GM21619 (cell line): ENCODE results near the gene COQ10B.
"Not testable (repeated sequence)": the region's sequence is repeated elsewhere in the genome, so short reads cannot be mapped to it uniquely, and the experiment has no call there.

ENCODE experiments used
- ATAC-seq: cut with Tn5 transposase; IDR thresholded peaks from one replicate; pipeline ENCODE4 v1.9.1; 2021; ENCODE audit not compliant: unreplicated experiment

Gene COQ10B

GRCh38 chr2:197453123-197453913 lies at the start of gene COQ10B:
Gene COQ10B, plus strand, starts transcription at chr2:197453552. Its CDS starts 9 bp downstream, at chr2:197453561.
- ATAC-seq, result peak; percentile 96

DNA sequence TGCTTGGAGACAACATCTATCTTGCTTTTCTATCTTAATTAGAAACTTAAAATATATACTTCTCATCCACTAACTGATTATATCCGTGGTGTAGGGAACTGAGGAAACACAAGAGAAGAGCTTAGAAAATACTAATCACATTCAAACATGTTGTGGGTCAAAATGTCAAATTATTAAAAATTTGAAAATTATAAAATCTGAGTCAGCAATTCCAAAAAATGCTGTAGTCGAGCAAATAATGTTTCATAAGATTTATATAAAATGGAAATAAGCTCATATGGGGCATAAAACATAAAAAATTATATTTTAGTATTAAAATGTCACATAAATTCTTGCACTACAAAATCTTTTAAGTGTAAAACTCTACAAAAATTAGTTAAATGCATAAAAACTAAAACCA lies 47.8 kb upstream of the COQ10B start:
- ATAC-seq, result no peak

GRCh38 chr2:197414039-197414438 lies 39.3 kb upstream of the COQ10B start:
- no peak for ATAC-seq

DNA sequence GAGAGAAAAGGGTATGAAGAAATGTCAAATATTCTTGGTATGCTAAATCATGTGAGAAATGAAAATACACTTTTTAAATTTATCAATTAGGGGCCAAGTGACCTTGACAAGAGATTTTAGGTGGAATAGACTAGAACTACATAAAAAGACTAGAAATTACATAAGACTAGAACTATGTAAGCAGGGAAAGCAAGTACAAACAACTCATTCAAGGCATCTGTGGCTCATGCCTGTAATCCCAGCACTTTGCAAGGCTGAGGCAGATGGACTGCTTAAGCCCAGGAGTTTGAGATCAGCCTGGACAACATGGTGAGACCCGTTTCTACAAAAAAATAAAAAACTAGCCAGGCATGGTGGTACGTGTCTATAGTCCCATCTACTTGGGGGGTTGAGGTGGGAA lies 38.8 kb upstream of the COQ10B start:
- ATAC-seq, result no peak

- no peak for ATAC-seq
These were observed 37.1 kb upstream of the COQ10B start for GRCh38 chr2:197416268-197416667.

DNA sequence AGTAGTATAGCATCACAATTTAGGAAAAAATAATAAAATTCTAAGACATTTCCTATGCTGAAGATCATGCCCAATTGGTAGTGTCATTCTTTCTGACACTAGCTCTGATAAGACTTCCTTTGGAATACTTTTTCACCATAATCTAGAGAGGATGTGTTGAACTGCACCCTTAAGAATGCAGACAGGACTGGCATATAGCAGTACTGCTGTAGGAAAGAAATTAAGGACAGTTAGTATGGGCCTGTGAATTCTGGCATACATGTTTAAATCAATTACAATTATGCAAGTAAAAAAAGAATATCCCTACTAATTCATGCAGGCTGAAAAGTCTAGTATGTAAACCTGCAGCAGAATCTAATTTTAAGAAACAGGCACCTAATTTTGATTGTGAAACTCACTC lies 33.9 kb upstream of the COQ10B start:
- no peak for ATAC-seq

- ATAC-seq, result no peak
These were observed 30.0 kb upstream of the COQ10B start for GRCh38 chr2:197423307-197423706.

- no peak for ATAC-seq
These were observed 27.8 kb upstream of the COQ10B start for GRCh38 chr2:197425550-197425949.

DNA sequence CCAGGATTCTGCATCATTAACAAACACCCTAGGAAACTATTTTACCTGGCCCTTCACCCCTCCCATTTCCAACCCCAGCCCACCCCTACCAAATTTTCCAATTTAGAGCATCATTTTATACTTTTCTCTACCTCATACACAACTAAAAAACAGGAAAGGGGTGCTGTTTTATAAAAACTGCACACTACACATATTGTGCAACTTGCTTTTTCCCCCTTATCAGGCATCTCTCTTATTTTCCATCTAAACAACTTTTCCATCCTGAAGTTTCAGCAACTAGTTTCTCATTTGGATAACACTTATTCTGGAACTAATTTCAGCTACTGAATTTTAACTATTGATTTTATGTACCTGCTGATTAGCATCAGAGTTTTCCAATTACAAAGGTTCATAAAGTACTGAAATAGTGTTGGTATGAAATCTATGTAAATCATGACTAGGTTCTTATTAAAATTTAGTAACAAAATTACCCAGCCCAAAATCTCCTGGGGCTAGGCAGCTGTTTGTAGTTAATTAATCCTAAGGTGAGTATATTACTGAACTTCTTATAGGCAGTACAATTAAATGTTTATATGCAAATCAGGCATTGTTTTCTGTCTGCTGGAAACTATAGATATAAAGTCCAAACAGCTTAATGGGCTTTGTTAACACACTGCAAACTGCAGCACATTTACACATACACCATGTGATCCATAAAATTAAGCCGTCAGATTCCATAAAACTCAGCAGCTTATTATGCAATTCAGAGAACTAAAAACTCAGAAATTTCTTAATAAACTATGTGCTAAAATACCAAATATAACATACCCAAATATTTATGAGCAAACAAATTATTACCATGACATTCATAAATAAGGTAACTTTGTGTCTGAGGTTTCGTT lies 26.4 kb upstream of the COQ10B start:
- ATAC-seq, result no peak

GRCh38 chr2:197427986-197428385 lies 25.4 kb upstream of the COQ10B start:
- ATAC-seq, result no peak

DNA sequence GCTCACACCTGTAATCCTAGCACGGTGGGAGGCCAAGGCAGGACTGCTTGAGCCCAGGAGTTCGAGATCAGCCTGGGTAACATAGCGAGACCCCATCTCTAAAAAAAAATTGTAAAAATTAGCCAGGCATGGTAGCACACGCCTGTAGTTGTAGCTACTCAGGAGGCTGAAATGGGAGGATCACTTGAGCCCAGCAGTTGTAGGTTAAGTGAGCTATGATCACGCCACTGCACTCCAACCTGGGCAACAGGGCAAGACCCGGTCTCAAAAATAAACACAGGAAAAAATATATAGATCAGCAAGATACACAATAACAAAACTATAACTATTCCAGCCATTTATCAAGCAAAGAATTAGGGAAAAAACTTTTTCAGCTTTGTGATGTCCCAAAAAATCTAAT lies 21.5 kb upstream of the COQ10B start:
- no peak for ATAC-seq

DNA sequence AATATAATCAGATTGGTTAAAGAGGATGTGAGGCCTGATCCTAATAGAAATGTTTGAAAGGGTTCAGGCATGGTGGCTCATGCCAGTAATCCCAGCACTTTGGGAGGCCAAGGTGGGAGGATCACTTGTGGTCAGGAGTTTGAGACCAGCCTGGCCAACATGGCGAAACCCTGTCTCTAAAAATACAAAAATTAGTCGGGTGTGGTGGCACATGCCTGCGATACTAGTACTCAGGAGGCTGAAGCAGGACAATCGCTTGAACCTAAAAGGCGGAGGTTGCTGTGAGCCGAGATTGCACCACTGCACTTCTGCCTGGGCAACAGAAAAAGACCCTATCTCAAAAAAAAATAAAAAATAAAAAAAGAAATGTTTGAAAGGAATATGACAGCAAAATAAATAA lies 20.8 kb upstream of the COQ10B start:
- not testable (repeated sequence) for ATAC-seq

- ATAC-seq, result no peak
These were observed 19.4 kb upstream of the COQ10B start for GRCh38 chr2:197433780-197434438.

DNA sequence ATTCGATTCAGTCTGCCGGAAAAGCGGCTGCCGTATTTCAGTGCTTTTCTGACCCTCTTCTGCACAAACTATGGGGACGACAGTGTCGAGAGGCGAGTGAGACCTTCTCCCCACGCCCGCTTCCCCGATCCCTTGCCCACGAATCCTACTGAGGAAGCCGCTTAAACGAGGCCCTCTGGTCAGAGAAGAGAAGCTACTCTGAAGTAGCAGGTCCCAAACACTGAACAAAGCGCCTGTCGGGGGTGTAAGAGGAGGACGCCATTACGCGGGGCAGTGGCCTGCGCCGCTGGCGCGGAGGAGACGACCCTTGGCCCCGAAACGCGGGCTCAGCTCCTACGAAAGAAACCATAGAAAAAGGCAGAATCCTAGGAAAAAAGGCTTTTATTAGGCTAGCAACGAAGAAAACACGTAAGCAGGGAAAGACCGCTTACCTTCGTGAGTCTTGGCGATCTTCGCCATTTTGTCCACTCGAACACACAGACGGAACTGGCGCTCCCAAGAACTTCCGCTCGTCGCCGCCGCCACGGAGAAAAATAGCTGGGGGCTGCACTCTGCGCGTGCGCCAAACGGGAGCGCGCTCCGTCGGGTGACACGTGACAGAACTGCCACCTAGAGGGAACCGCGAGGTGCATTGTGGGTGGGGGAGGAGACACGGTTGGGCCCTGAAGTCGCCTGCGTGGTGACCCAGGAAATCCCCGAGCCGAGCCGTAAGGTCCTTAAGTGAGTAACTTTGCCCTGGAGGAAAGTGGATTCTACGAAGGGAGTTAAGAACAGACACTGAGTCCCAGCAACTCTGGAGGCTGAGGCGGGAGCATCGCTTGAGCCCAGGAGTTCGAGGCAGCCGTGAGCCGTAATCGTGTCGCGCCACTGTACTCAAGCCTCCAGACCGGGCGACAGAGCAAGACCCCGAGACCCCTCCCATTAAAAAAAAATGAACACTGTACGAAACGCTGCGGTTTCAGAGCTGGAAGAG lies 18.5 kb upstream of the COQ10B start, which contains the start of gene SF3B1:
TSS of gene SF3B1 (minus strand) at position 488 of the 973 bp plus-strand sequence. CDS start at position 459, 29 bp downstream.
- peak; percentile 94 for ATAC-seq

GRCh38 chr2:197435598-197436420 lies 17.5 kb upstream of the COQ10B start:
- no peak for ATAC-seq

GRCh38 chr2:197437380-197437779 lies 16.0 kb upstream of the COQ10B start:
- ATAC-seq, result no peak

GRCh38 chr2:197442857-197443256 lies 10.5 kb upstream of the COQ10B start:
- no peak for ATAC-seq

- ATAC-seq, result no peak
These were observed 7.6 kb upstream of the COQ10B start for GRCh38 chr2:197445746-197446145.

GRCh38 chr2:197446844-197447243 lies 6.5 kb upstream of the COQ10B start:
- ATAC-seq, result no peak
